HG03066 (cell line): ENCODE measurements around the gene MARK3.
"Not testable (repeated sequence)": the region's sequence is repeated elsewhere in the genome, so short reads cannot be mapped to it uniquely, and the experiment has no call there.

ENCODE experiments used
- ATAC-seq: cut with Tn5 transposase; IDR thresholded peaks from one replicate; pipeline ENCODE4 v1.9.1; 2021; ENCODE audit warnings: low read depth; ENCODE audit not compliant: unreplicated experiment

Gene MARK3

GRCh38 chr14:103522649-103523574 lies 137.7 kb downstream of the MARK3 start, which contains the start of gene CKB:
CKB (minus strand) TSS chr14:103522830; CDS start chr14:103522493, 337 bp downstream.
- no peak for ATAC-seq

- ATAC-seq: no peak
Observed at GRCh38 chr14:103523575-103523954, 138.3 kb downstream of the MARK3 start.

DNA sequence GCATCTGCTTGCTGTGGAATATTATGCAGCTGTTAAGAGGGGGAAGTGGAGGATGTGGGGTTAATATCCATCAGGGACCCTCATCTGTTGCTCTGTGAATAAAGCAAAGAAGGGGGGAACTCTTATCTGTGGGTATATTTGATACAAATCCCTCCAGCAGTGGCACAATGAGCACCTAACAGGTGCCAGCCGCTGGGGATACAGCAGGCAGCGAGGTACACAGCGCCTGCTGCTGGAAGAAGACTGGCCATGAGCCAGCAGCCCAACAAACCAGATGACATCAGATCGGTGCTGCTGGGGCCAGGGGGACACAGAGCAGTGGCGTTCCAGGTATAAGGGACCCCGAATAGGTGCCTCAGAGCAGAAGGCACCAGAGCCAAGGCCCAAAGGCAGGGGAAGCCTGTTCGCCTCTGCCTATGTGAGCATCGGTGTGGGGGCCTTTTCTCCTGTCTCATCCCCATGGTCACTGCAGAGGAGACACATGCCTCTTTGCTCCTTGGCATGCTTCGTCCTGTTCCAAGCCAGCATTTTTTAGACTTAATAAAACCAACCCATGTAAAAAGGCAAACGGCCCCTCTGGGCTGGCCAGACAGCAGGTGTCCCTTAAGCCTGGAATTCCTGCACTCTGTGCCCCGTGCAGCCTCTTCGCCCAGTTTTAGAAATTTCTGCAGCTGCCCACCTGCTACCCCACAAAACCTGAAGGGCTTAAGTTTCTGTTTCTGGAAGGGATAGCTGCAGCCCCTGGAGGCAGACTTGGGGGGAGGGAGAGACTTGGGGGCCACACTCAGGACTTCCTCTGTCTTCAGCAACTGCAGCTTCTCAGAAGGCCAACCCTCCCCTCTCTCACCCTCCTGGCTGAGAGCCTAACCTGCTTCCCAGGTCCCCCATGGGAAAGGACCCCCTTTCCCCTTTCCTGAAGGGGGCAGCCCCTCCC lies 139.1 kb downstream of the MARK3 start:
- ATAC-seq: no peak

- not testable (repeated sequence) for ATAC-seq
Observed at GRCh38 chr14:103525430-103526246, 140.4 kb downstream of the MARK3 start.

DNA sequence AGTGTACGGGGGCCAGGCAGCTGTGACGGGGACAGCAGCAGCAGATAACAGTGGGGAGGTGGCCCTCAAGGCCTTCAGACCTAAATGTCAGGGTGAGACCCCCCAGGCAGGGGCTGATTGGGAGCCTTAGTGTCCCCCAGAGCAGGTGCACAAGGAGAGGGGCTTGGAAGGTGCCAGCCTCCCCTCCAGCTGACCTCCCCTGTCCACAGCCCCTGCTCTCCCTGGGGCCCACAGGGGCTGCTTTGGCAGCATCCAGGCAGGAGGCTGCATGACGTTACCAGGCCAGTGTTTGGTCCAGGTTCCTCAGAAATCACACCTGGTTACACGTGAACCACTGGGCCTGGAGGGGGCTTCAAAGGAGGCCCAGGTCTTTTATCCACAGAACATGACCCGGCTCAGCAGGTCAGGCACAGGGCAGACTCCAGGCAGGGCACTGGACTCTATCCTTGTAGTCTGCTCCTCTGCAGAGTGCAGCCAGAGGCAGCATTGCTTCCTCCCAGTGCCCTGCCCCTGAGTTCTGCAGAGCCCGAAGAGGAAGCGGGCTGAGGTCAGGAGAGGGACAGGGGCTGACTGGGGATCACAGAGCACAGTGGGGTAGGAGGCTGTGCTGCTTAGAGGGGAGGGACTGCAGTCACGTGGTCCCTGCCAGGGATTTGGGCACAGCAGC lies 141.2 kb downstream of the MARK3 start:
- ATAC-seq: no peak

DNA sequence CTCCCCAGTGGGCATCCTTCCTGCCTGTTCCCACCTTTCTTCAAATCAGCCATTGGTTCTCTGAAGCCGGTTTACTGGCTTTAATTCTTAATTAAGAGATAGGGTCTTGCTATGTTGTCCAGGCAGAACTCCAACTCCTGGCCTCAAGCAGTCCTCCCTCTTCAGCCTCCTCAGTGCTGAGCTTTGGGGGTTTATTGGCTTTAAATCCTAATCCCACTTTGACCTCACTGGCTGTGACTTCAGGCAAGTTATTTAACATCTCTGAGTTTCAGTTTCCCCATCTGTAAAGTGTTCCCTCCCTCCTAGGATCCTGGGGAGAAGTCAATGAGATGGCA lies 141.7 kb downstream of the MARK3 start:
- no peak for ATAC-seq

DNA sequence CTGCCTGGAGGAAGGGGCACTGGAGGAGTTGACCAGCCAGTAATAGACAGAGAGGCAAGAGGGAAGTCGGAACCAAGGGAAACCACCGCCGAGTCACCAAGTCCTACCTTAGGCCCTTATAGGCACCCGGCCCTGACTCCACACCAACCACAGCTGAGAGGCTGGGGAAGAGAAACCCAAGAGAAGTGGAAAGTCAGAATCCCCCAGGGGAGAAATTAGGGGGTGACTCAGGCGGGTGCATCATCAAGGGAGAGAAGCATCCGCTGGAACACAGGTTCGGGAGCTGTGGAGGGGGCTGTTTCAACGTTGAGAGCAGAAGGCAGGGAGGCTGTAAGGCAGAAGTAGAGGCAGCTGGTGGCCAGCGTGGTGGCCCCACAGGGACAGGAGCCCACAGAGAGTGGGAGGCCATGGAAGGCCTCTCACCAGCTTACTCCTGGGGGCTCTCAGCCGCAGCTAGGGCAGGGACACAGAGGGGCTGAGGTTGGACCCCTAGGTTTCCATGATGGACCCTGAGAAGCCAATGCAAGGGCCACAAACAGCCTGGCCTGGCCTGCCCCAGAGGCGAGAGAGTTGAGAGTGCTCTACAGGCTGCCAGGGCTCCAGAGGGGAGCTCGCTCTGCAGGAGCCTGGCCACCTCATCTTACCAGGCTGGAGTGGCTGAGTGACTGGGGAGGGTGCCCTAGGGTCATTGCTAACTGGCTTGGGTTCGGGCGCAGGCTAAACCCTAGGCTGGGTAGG lies 142.4 kb downstream of the MARK3 start:
- peak; percentile 52 for ATAC-seq

DNA sequence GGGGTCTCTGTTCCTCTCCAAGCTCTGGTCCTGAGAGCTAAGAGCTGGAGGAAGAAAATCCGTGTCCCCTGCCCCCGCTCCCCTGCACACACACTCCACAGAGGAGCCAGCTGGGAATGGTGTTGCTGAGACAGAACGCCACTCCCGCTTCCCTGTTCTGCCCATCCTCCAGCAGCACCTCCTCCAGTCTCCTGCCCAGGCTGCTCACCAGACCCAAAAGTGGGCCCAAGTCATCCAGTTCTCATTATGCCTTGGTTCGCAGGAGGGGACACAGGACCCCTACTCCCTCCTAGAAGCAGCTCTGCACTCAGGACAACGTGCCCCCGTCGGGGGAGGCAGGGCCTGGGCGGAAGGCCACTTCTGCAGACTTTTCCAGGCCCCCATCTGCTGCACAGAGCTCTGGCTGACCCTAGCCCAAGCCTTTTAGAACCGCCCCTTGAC lies 143.0 kb downstream of the MARK3 start:
- no peak for ATAC-seq

DNA sequence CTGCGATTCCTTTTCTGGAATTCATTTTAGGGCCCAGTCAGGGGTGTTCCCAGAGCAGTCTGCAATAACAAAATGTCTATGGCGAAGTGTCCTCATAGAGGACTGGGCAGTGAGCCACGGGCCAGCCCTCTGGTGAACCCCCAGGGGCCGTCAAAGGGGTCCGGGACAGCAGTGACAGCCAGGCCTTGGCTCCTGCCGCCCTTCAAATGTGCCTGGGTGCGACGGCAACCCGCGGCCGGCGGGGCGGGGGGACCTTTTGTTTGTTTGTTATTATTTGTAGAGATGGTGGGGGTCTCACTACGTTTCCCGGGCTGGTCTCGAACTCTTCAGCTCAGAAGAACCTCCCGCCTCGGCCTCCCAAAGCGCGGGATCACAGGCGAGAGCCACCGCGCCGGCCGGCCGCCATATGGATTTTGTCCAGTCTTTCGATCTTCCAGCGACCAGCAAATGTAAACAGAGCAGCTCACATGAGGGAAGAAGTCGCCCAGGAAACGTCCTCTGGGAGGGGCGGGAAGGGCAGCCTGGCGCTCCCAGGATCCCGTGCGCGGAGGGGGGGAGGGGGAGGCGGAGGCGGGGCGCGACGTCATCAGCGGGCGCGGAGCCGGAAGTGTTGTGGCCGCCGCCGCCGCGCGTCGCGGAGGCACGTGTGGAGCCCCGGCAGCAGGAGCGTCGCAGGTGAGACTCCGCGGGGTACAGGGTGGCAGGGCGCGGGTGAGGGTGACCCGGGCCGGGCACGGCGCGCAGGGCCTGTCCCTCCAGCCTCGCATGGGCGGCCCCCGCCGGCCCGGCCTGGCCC lies 143.6 kb downstream of the MARK3 start, which contains the start of gene TRMT61A:
TRMT61A (plus strand) TSS at position 610 of the 796 bp plus-strand sequence. CDS start 783 bp downstream, outside the sequence.
- peak; percentile 47 for ATAC-seq

DNA sequence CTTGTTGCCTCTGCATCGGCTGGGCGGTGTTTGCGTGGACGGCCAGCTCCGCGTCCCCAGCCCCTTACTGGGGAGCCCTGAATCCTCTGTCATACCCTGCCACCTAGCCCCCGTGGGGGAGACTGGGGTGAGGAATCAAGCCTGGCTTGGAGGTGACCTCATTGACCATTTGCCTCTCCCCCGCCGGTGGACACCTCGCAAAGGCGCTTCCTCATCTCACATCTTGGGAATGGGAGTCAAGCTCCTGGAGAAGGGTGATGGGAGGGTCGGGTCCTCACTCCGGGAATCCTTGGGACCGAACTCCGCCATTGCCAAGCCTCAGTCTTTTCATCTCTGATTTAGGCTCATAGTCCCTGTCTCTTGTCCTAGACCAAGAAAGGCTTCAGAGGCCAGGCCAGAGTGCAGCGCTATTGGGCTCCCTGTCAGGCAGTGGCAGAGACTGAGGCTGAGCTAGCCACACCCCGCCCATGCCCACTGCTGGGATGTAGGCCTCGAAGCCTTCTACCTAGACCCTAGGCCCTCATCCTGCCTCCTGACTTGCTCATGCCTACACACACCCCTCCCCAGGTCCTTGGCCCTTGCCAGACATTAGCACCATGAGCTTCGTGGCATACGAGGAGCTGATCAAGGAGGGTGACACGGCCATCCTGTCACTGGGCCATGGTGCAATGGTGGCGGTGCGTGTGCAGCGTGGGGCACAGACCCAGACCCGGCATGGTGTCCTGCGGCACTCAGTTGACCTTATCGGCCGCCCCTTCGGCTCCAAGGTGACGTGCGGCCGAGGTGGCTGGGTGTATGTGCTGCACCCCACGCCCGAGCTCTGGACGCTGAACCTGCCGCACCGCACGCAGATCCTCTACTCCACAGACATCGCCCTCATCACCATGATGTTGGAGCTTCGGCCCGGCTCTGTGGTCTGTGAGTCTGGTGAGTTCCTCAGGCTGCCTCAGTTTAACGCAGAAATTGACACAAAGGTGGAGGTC lies 144.5 kb downstream of the MARK3 start:
- ATAC-seq: no peak

GRCh38 chr14:103530390-103530789 lies 145.2 kb downstream of the MARK3 start:
- no peak for ATAC-seq

DNA sequence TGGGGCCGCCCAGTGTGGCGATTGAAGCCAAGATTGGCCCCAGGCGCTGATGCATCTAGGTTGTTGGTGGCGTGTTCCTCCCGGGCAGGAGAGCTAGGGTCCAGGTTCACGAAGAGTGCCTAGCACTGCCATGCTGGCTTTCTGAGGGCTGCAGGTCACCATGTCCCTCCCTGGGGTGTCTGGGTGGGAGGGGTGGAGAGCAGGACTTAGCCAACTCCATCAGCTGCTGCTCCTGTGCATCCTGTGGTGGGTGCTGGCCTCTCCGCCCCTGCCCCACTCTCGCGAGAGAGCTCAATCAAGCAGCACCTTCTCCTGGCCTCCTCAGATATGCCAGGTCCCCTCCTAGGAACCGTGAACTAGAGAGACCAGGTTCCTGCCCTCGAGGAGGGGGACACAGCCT lies 145.6 kb downstream of the MARK3 start:
- no peak for ATAC-seq

DNA sequence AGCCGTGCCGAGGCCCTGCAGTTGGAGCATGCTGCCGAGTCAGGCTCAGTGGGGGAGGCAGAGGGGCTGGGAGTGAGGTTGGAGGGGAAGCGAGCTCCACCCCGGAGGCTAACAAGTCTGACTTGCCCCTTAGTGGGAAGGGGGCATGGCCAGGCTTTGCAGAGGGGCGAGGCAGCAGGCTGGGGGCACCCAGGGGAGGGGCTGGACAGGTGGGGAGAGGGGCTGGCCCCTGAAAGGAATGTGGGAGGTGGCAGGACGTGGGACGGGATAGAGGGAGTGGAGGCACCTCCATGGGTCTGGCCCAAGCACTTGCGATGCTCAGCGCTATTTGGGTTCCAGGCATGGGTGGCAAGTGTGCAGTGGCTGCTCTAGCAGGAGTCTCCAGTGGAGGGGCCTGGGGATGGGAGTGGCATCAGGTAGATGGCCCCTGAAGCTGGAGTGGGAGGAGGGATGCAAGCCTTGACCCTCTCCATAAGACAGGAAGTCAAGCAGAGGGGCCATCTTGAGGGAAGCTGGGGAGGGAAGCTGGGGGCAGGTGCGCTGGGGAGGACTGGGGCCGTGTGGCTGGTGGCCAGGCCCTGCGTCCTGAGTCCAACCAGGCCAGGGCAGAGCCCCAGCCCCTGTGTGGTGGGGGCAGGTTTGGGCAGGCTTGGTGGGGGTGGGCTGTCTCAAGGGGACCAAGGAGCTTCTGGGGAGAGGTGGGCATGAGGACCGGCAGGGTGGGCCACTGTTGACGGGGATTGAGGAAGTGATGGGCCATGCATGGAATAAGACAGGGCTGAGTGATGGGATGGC lies 146.4 kb downstream of the MARK3 start:
- ATAC-seq: no peak

DNA sequence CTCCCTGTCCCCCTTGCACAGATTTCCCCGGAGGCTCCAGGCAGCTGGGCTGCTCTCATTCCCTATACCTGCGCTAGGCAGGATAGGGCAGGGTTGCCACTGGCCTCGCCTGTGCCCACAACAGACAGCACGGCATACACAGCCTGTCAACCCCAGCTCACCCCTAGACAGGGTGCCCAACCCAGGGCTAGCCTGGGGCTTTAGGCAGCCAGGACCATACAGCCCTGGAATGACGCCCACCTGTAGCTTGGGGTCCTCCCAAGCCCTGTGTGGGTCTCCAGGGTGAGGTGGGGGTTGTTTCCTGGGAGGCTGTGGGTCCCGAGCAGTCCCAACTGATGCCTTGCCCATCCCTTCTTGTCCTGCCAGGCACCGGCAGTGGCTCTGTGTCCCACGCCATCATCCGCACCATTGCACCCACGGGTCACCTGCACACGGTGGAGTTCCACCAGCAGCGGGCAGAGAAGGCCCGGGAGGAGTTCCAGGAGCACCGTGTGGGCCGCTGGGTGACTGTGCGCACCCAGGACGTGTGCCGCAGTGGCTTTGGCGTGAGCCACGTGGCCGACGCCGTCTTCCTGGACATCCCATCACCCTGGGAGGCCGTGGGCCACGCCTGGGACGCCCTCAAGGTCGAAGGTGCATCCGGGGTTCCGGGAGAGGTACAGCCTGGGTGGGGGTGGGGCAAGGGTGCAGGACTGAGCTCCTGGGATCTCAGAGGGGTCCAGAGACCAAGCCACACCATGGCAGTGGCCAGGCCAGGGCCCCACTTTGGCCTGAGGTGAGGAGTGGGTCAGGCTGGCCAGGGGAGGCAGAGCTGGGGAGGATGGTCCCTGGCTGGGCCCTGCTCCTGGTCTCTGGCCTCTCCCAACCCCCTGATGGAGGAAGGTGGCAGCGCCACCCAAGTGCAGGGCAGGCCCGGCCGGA lies 147.3 kb downstream of the MARK3 start:
- no peak for ATAC-seq
